Smooth muscle cell (in vitro differentiated cells): ENCODE results near the gene OR10G3. TPM values are rescaled to one million over a fixed set of nuclear protein-coding genes. Genes with fewer than 3 reads are reported as not detected.

Source experiments
- DNase-seq: peaks from one replicate; lab custom pipeline; 2025; ENCODE audit not compliant: unreplicated experiment; lab: John Stamatoyannopoulos, UW
- H2AFZ ChIP-seq: fragments of 200-600 bp; sonication (generic); 2 replicates; pipeline ENCODE4 v1.6.0; 2016; ENCODE audit warnings: antibody characterized with exemption, low read depth, mild to moderate bottlenecking
- H3F3A ChIP-seq: fragments of 200-600 bp; sonication (generic); 2 replicates; pipeline ENCODE4 v1.6.0; 2017; ENCODE audit warnings: antibody characterized with exemption, low read depth
- H3K27ac ChIP-seq: fragments of 200-600 bp; sonication (generic); 2 replicates; pipeline ENCODE4 v1.5.1; 2016; ENCODE audit warnings: low read depth, mild to moderate bottlenecking
- H3K27me3 ChIP-seq: fragments of 200-600 bp; sonication (generic); 2 replicates; pipeline ENCODE4 v1.6.1; 2016; ENCODE audit warnings: low read depth, mild to moderate bottlenecking
- H3K36me3 ChIP-seq: fragments of 200-600 bp; sonication (generic); 2 replicates; pipeline ENCODE4 v1.5.1; 2016; ENCODE audit warnings: low read depth
- H3K4me1 ChIP-seq: fragments of 200-600 bp; sonication (generic); 2 replicates; pipeline ENCODE4 v1.5.1; 2016; ENCODE audit warnings: low read depth
- H3K4me2 ChIP-seq: fragments of 200-600 bp; sonication (generic); 2 replicates; pipeline ENCODE4 v1.6.0; 2016; ENCODE audit warnings: mild to moderate bottlenecking
- H3K4me3 ChIP-seq: fragments of 200-600 bp; sonication (generic); 2 replicates; pipeline ENCODE4 v1.5.1; 2016; ENCODE audit warnings: mild to moderate bottlenecking
- H3K79me2 ChIP-seq: fragments of 200-600 bp; sonication (generic); 2 replicates; pipeline ENCODE4 v1.6.0; 2016; ENCODE audit warnings: low read depth, mild to moderate bottlenecking
- H3K9ac ChIP-seq: fragments of 200-600 bp; sonication (generic); 2 replicates; pipeline ENCODE4 v1.6.0; 2016; ENCODE audit warnings: low read depth
- H3K9me3 ChIP-seq: fragments of 200-600 bp; sonication (generic); replicated peaks from 2 replicates; pipeline ENCODE4 v1.5.1; 2016; ENCODE audit warnings: low read depth
- H4K20me1 ChIP-seq: fragments of 200-600 bp; sonication (generic); 2 replicates; pipeline ENCODE4 v1.6.0; 2016; ENCODE audit warnings: low read depth
- CTCF ChIP-seq: fragments of 200-600 bp; sonication (generic); IDR thresholded peaks from 2 replicates; pipeline ENCODE4 v1.5.1; 2017; ENCODE audit warnings: borderline replicate concordance, mild to moderate bottlenecking, antibody characterized with exemption; ENCODE audit not compliant: insufficient read depth, poor library complexity, severe bottlenecking
- WGBS: methylation state at CpG from one replicate; pipeline ENCODE4 v1.1.7; 2016; ENCODE audit warnings: low lambda C conversion rate; 5-methylcytosine and 5-hydroxymethylcytosine counted together
- polyA plus RNA-seq: library from polyadenylated mRNA; unstranded; fragments of >200 nt; fragmentation: Nextera tagmentation; extraction: Ambion mirVana; gene quantifications from 2 replicates; pipeline ENCODE4 v1.2.1, GENCODE V29; 2016
- total RNA-seq: library from RNA; depleted of rRNA; stranded (reverse); fragments of >200 nt; gene quantifications from 2 replicates; pipeline ENCODE4 v1.2.3, GENCODE V29; 2014

The OR10G3 gene
- total and polyA plus RNA-seq, 2 experiments from 2014 or later: not detected

- Histone ChIP-seq H3K9me3 (no peaks in the 10 kb centered on the region), H2AFZ (no peak overlapping the region), H3K27ac (no peak overlapping the region), H3K36me3 (no peaks in the 10 kb centered on the region), H3K79me2 (no peaks in the 10 kb centered on the region), H4K20me1 (no peaks in the 10 kb centered on the region), H3K4me3 (no peak overlapping the region), H3K9ac (no peak overlapping the region), H3K27me3 (no peaks in the 10 kb centered on the region), H3K4me1 (no peaks in the 10 kb centered on the region), H3F3A (no peaks in the 10 kb centered on the region), H3K4me2 (no peak overlapping the region)
- TF ChIP-seq CTCF: no peak
- no peak for DNase-seq
Measured at GRCh38 chr14:21572604-21573003, 7.3 kb downstream of the OR10G3 start.

DNA sequence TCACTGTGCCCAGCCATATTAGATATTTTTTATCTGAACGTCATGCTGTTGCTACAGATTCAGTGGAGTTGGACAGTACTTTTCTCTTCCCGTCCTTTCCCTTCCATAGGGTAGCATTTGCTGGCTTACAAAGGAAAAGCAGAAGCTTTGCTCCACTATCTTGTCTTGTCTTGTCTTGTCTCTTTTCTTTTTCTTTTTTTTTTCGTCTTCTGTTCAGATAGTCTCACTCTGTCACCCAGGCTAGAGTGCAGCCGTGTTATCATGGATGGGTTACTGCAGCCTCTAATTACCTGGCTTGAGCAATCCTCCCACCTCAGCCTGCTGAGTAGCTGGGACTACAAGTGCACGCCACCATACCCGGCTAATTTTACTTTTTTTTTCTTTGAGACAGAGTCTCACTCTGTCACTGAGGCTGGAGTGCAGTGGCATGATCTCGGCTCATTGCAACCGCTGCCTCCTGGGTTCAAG is 21.1 kb downstream of the OR10G3 start:
- Histone ChIP-seq H3K9ac (no peak overlapping the region), H3K4me3 (no peak overlapping the region), H4K20me1 (no peaks in the 10 kb centered on the region), H3K4me1 (no peaks in the 10 kb centered on the region), H2AFZ (no peak overlapping the region), H3K4me2 (no peak overlapping the region), H3K9me3 (no peaks in the 10 kb centered on the region), H3K27me3 (no peaks in the 10 kb centered on the region), H3K36me3 (no peaks in the 10 kb centered on the region), H3K27ac (no peak overlapping the region), H3K79me2 (no peaks in the 10 kb centered on the region), H3F3A (no peaks in the 10 kb centered on the region)
- no peak for TF ChIP-seq CTCF
- 81% methylated on average over 8 of the region's 8 CpGs for WGBS
- DNase-seq: no peak

- TF ChIP-seq CTCF: peak; percentile 78
- 6% methylated on average over 11 of the region's 11 CpGs for WGBS
- H3K27ac ChIP-seq: peak overlapping the region; percentile 32
Measured at GRCh38 chr14:21557084-21557901, 22.6 kb downstream of the OR10G3 start.

More at GRCh38 chr14:21557084-21557901, 22.6 kb downstream of the OR10G3 start:
- Histone ChIP-seq H4K20me1 (no peaks in the 10 kb centered on the region), H3K4me2 (peak overlapping the region; percentile 88), H3K36me3 (no peaks in the 10 kb centered on the region), H3K4me1 (no peaks in the 10 kb centered on the region), H3K4me3 (peak overlapping the region; percentile 59), H3K27me3 (no peaks in the 10 kb centered on the region), H3K9me3 (no peaks in the 10 kb centered on the region), H3F3A (no peaks in the 10 kb centered on the region), H3K79me2 (no peaks in the 10 kb centered on the region), H2AFZ (peak overlapping the region; percentile 98), H3K9ac (peak overlapping the region; percentile 74)
- DNase-seq: peak; percentile 22
